Activated naive CD4-positive, alpha-beta T cell (primary cell): Measurements from ENCODE around the gene TRIP10.
"Not testable (repeated sequence)": the region's sequence is repeated elsewhere in the genome, so short reads cannot be mapped to it uniquely, and the experiment has no call there.

Source experiments
- DNase-seq, 4 experiments: peaks; one replicate each; lab custom pipeline; 2025; lab: John Stamatoyannopoulos, UW

Gene TRIP10

GRCh38 chr19:6739390-6739882 is at the start of gene TRIP10:
Gene TRIP10 (plus strand): TSS chr19:6739680. CDS start chr19:6739762, 82 bp downstream.
- peak; percentile 53 to 80 (median 65) for DNase-seq

- no peak for DNase-seq
These were observed 49.2 kb upstream of the TRIP10 start for GRCh38 chr19:6690160-6690885.

GRCh38 chr19:6691342-6691741 is 48.1 kb upstream of the TRIP10 start:
- DNase-seq: no peak

GRCh38 chr19:6692027-6692426 is 47.5 kb upstream of the TRIP10 start:
- DNase-seq: no peak

GRCh38 chr19:6693056-6693471 is 46.4 kb upstream of the TRIP10 start:
- no peak for DNase-seq

- no peak for DNase-seq
These were observed 45.8 kb upstream of the TRIP10 start for GRCh38 chr19:6693681-6694080.

GRCh38 chr19:6694147-6694815 is 45.2 kb upstream of the TRIP10 start:
- DNase-seq: no peak

GRCh38 chr19:6696239-6696820 is 43.1 kb upstream of the TRIP10 start:
- DNase-seq: no peak

GRCh38 chr19:6697291-6697690 is 42.2 kb upstream of the TRIP10 start:
- no peak for DNase-seq

- no peak for DNase-seq
These were observed 39.5 kb upstream of the TRIP10 start for GRCh38 chr19:6699935-6700334.

- no peak for DNase-seq
These were observed 38.7 kb upstream of the TRIP10 start for GRCh38 chr19:6700586-6701316.

GRCh38 chr19:6705931-6706632 is 33.4 kb upstream of the TRIP10 start:
- no peak for DNase-seq

- DNase-seq: no peak
These were observed 32.9 kb upstream of the TRIP10 start for GRCh38 chr19:6706633-6706958.

- DNase-seq: no peak
These were observed 32.3 kb upstream of the TRIP10 start for GRCh38 chr19:6707011-6707657.

- DNase-seq: no peak
These were observed 31.8 kb upstream of the TRIP10 start for GRCh38 chr19:6707658-6708018.

- no peak for DNase-seq
These were observed 31.1 kb upstream of the TRIP10 start for GRCh38 chr19:6708346-6708745.

GRCh38 chr19:6708913-6709312 is 30.6 kb upstream of the TRIP10 start:
- DNase-seq: not testable (repeated sequence)

GRCh38 chr19:6709549-6709948 is 29.9 kb upstream of the TRIP10 start:
- DNase-seq: no peak

GRCh38 chr19:6710273-6711077 is 29.0 kb upstream of the TRIP10 start:
- no peak for DNase-seq

- DNase-seq: no peak
These were observed 28.5 kb upstream of the TRIP10 start for GRCh38 chr19:6711078-6711361.

- no peak for DNase-seq
These were observed 27.9 kb upstream of the TRIP10 start for GRCh38 chr19:6711605-6712004.
